Keratinocyte (primary cell): Measurements from ENCODE around the gene SPAG16.

ENCODE experiments used
- CTCF ChIP-seq, 3 experiments: IDR thresholded peaks in 1 of 3; conservative IDR thresholded peaks in 1 of 3; optimal IDR thresholded peaks in 1 of 3; 2 replicates in 2 of 3; 3 replicates in 1 of 3; pipeline versions ENCODE3 to v1.5.1; 2011; ENCODE audit warnings: low read length in 3 of 3, mild to moderate bottlenecking in 3 of 3, moderate library complexity in 2 of 3, control low read depth in 1 of 3, inconsistent platforms in 1 of 3; ENCODE audit not compliant: insufficient read depth in 2 of 3; ENCODE audit errors: extremely low read depth in 1 of 3
- EZH2 ChIP-seq: IDR thresholded peaks from one replicate; pipeline ENCODE4 v1.6.1; 2012; ENCODE audit warnings: inconsistent platforms, mild to moderate bottlenecking, low read length, moderate library complexity

GRCh38 chr2:213679894-213680293 lies 395.6 kb downstream of the SPAG16 start:
- TF ChIP-seq CTCF (optimal IDR thresholded peaks at IDR 0.05 in 1 of 3, IDR thresholded peaks at IDR 0.05 in 1 of 3, conservative IDR thresholded peaks at IDR 0.05 in 1 of 3; ENCODE audit: extremely low read depth in 1 of 3, insufficient read depth in 2 of 3, low read length in 3 of 3) = no peak
- no peak for TF ChIP-seq EZH2
